ENCODE data around the gene WDR77.
A peak's percentile ranks its signal among the peaks of the same experiment; 100 is the strongest.

WDR77 gene

GRCh38 chr1:111475701-111476100 is 26.6 kb upstream of the WDR77 start:
- TF ChIP-seq CTCF (IDR thresholded peaks at IDR 0.05; ENCODE audit: insufficient read depth, low read length, poor library complexity, severe bottlenecking): no peak
- DNase-seq (ENCODE audit: extremely low read depth, insufficient read length): no peak
- Histone ChIP-seq H3K4me3 (replicated peaks; ENCODE audit: low read depth, low read length) (no peak overlapping the region), H3K36me3 (ENCODE audit: control insufficient read depth, insufficient read depth, low read length) (no peaks in the 10 kb centered on the region; the same call in 1 of the 2 replicates), H3K27me3 (replicated peaks; ENCODE audit: control insufficient read depth, insufficient read depth, low read length) (no peaks in the 10 kb centered on the region)

- no peak for DNase-seq (ENCODE audit: extremely low read depth, insufficient read length)
- no peaks in the 10 kb centered on the region for H3K27me3 ChIP-seq (replicated peaks; ENCODE audit: control insufficient read depth, insufficient read depth, low read length)
- no peak overlapping the region for H3K4me3 ChIP-seq (replicated peaks; ENCODE audit: low read depth, low read length)
- TF ChIP-seq CTCF (IDR thresholded peaks at IDR 0.05; ENCODE audit: insufficient read depth, low read length, poor library complexity, severe bottlenecking): no peak
- H3K36me3 ChIP-seq (ENCODE audit: control insufficient read depth, insufficient read depth, low read length): peaks cover under 1% of the 10 kb centered on the region; the same call in 1 of the 2 replicates
Measured at GRCh38 chr1:111474521-111474920, 25.5 kb upstream of the WDR77 start.

GRCh38 chr1:111474106-111474505 is 25.1 kb upstream of the WDR77 start:
- Histone ChIP-seq H3K27me3 (replicated peaks; ENCODE audit: control insufficient read depth, insufficient read depth, low read length) (no peaks in the 10 kb centered on the region), H3K36me3 (ENCODE audit: control insufficient read depth, insufficient read depth, low read length) (peaks cover 1% of the 10 kb centered on the region; the same call in 1 of the 2 replicates), H3K4me3 (replicated peaks; ENCODE audit: low read depth, low read length) (no peak overlapping the region)
- TF ChIP-seq CTCF (IDR thresholded peaks at IDR 0.05; ENCODE audit: insufficient read depth, low read length, poor library complexity, severe bottlenecking): no peak
- DNase-seq (ENCODE audit: extremely low read depth, insufficient read length): no peak

GRCh38 chr1:111471538-111471937 is 22.5 kb upstream of the WDR77 start:
- DNase-seq (ENCODE audit: extremely low read depth, insufficient read length): no peak
- Histone ChIP-seq H3K4me3 (replicated peaks; ENCODE audit: low read depth, low read length) (no peak overlapping the region), H3K36me3 (ENCODE audit: control insufficient read depth, insufficient read depth, low read length) (peaks cover 1% of the 10 kb centered on the region), H3K27me3 (replicated peaks; ENCODE audit: control insufficient read depth, insufficient read depth, low read length) (no peaks in the 10 kb centered on the region)
- TF ChIP-seq CTCF (IDR thresholded peaks at IDR 0.05; ENCODE audit: insufficient read depth, low read length, poor library complexity, severe bottlenecking): no peak

- Histone ChIP-seq H3K36me3 (ENCODE audit: control insufficient read depth, insufficient read depth, low read length) (peaks cover 1% of the 10 kb centered on the region), H3K27me3 (replicated peaks; ENCODE audit: control insufficient read depth, insufficient read depth, low read length) (no peaks in the 10 kb centered on the region), H3K4me3 (replicated peaks; ENCODE audit: low read depth, low read length) (no peak overlapping the region)
- TF ChIP-seq CTCF (IDR thresholded peaks at IDR 0.05; ENCODE audit: insufficient read depth, low read length, poor library complexity, severe bottlenecking): no peak
- DNase-seq (ENCODE audit: extremely low read depth, insufficient read length): peak; percentile 44
Measured at GRCh38 chr1:111471012-111471411, 22.0 kb upstream of the WDR77 start.

- no peak for DNase-seq (ENCODE audit: extremely low read depth, insufficient read length)
- H3K36me3 ChIP-seq (ENCODE audit: control insufficient read depth, insufficient read depth, low read length): peaks cover 1% of the 10 kb centered on the region
- no peaks in the 10 kb centered on the region for H3K27me3 ChIP-seq (replicated peaks; ENCODE audit: control insufficient read depth, insufficient read depth, low read length)
- no peak for TF ChIP-seq CTCF (IDR thresholded peaks at IDR 0.05; ENCODE audit: insufficient read depth, low read length, poor library complexity, severe bottlenecking)
- H3K4me3 ChIP-seq (replicated peaks; ENCODE audit: low read depth, low read length): no peak overlapping the region
Measured at GRCh38 chr1:111470596-111470995, 21.5 kb upstream of the WDR77 start.
